Right forelimb (tissue), 1 donor: ENCODE measurements around the gene ZSWIM6.
"Not testable (repeated sequence)": the region's sequence is repeated elsewhere in the genome, so short reads cannot be mapped to it uniquely, and the experiment has no call there.

Experiments used
- DNase-seq: peaks from one replicate; pipeline ENCODE4 v3.0.0-alpha.2; 2018

Gene ZSWIM6

DNA sequence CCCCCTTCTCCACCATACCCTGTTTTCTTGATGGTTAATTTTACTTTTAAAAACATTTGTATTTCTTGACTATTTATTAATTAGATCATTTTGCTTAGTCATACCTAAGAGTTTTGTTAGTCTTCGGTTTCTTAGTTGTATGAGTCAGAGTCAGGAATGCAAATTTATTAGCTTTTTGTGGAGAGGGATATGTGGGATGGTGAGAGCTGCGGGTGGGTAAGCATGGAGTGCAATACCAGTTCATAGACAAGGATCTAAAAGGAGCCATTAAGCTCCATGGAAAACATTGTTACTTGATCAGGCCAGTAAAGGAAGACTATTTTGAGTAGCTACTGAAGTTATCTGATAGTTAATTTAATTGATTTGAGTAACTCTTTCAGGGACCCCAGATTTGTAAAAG, 77.5 kb downstream of the ZSWIM6 start:
- no peak for DNase-seq

DNA sequence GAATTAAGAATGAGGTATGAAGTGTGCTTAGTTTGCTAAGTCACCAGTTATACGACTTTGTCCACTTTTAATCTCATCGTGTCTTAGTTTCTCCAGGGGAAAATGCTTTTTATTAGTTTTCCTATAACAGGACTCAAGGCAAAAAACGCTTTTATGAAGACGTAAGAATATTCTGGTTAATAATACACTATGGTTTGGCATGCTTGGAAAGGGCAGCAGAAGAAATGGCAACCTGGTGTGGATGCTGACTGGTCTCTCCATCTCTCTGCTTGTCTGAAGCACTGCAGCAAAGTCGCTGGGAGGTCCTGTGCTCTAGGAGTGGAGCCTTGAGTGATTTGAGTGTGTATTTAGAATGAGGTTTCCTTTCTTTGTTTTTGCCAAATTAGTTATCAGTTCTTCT, 78.8 kb downstream of the ZSWIM6 start:
- no peak for DNase-seq

DNA sequence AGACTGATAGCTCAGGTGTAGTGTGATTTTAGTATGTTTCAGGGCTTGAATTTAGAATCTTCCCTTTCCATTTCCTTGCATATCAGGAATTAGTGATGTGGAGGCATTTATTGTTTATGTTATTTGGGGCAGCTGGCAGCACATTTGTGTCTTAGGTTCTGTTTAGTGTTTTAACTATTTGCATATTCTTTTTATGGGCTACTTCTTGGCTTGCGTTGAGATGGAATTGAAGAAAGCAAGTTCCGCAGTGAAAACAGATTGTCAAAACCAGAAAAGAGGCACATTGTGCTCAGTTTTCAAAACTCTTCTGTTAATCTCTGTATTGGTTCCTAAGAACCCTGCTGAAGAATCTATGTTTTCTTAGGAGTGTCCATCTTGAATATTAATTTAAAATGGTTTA, 80.3 kb downstream of the ZSWIM6 start:
- no peak for DNase-seq

DNA sequence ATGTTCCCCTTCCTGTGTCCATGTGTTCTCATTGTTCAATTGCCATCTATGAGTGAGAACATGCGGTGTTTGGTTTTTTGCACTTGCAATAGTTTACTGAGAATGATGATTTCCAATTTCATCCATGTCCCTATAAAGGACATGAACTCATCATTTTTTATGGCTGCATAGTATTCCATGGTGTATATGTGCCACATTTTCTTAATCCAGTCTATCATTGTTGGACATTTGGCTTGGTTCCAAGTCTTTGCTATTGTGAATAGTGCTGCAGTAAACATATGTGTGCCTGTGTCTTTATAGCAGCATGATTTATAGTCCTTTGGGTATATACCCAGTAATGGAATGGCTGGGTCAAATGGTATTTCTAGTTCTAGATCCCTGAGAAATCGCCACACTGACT, 81.1 kb downstream of the ZSWIM6 start:
- DNase-seq: not testable (repeated sequence)

DNA sequence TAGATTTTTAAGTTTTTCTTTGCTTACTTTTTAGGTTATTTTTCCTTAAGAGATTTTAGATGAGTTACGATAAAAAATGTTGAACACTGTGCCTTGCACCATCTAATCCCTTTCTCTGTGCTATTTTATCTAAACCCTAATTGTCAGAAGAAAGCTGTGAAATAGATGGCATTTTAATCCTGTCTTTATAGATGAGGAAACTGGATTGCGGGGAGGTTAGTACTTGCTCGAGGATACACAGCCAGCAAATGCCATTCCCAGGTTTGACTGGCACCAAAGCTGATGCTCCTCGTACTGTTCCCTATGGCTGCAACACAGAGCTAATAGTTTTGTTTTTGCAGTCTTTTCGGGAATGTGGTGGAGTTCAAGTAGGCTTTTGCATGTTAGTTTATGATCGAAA, 82.7 kb downstream of the ZSWIM6 start:
- DNase-seq: no peak

DNA sequence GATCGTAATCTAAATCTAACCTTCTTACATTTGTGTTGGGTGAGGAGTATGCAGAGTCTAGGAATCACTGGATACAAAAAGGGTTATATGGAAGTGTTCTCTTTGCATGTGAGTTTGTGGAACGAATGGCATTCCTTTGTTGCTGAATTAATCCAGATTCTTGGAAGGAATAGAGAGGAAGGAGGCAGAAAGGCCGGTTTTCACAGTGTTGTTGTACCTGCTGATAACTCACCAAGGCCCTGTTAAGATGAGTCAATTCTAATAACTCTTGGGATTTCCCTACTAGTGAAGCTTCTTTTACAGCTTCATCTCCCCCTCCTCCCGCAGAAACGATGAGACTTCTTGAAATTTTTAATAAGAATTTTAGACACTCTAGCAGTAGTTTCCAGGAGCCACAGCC, 84.0 kb downstream of the ZSWIM6 start:
- DNase-seq: no peak

DNA sequence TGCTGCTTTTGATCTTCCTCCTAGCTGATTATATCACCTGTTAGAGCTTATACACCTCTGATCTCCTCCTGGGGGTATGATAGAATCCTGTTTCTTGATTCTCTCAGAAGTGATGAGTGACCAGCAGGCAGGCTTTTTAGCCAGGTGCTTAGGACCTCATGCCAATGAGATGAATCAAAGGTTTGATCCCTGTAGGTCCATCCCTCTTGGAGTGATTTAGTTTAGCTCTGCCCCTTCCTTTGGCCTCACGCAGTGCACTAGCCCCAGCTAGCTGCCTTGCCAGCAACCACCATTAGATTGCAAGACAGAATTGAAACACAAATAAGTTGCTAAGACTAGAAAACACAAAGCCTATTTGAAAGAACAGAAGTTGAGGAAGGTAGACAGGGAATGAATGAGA, 84.4 kb downstream of the ZSWIM6 start:
- DNase-seq: no peak

DNA sequence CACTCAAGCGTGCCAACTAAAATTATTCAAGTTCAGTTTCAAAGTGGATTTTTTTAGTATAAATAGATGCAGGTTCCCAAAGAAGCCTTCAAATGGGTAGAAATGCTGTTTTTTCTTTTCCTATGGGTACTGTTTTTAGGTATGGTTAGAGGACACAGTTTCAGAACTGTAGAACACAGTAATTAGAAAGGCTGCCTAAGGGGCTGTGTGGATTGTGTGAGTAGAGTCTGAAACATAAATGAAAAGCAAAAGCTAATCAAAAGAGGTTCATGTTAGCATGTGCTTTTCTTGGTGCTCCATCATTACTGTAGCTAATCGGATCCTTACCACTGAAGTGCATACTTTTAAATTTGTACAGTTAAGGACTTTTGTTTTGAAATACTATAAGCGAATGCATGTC, 85.3 kb downstream of the ZSWIM6 start:
- no peak for DNase-seq

DNA sequence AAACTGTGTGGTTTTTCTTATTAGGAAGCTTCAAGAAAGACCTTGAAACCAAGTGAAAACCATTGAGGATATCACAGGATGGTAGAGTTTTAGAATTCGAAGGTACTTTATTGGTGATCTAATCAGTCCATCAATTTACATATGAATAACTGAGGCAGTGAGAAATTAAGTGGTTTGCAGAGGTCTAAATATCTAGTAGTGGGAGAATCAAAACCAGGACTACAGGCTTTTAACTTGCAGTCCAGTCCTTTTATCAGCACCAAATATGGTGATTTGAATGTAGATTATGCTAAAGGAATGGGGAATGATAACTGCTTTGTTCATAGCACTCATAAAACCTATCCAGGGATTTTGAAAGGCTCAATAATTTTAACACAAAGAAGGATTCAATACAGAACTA, 85.8 kb downstream of the ZSWIM6 start:
- DNase-seq: no peak

DNA sequence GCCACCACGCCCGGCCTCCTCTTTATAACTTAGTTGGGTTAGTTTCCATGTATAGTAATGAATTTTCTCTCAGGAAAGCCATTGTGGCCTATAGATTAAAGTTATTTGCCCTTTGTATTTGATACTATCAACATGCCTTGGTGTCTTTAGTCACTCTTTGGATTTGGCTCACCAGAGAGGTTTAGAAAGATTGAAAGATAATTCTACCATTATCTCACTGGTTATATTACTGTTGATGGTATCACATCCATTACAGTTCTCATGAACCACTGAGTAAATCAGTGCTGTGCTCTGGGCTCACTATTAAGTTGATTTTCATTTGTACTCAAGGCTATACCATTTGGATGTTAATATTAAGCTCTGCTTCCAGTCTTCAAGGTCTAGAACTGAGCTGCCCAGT, 87.0 kb downstream of the ZSWIM6 start:
- DNase-seq: no peak

DNA sequence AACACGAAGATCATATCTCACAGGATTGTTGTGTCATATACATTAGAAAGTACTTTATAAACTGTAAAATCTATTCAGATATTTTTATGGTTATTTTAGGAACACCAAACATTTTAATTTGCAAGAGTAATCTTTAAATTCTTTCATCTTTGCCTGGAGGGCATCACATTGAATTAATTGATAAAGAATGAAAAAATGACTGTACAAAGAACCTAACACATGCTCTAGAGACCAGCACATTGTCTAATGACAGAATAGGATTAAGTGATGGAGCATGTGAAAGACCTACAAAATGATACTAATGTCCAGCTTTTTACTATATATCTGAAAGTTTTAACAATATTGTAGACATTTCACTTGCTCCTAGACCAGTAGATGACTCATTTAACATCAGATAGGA, 88.0 kb downstream of the ZSWIM6 start:
- DNase-seq: no peak

DNA sequence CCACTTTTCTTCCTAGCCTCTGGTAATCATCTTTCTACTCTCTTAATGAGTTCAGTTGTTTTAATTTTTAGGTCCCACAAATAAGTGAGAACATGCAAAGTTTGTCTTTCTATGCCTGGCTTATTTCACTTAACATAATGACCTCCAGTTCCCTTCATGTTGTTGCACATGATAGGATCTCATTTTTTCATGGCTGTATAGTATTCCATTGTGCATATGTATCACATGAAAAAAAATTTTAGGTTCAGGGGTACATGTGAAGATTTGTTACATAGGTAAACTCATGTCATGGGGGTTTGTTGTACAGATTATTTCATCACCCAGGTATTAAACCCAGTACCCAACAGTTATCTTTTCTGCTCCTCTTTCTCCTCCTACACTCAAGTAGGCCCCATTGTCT, 89.2 kb downstream of the ZSWIM6 start:
- DNase-seq: not testable (repeated sequence)

DNA sequence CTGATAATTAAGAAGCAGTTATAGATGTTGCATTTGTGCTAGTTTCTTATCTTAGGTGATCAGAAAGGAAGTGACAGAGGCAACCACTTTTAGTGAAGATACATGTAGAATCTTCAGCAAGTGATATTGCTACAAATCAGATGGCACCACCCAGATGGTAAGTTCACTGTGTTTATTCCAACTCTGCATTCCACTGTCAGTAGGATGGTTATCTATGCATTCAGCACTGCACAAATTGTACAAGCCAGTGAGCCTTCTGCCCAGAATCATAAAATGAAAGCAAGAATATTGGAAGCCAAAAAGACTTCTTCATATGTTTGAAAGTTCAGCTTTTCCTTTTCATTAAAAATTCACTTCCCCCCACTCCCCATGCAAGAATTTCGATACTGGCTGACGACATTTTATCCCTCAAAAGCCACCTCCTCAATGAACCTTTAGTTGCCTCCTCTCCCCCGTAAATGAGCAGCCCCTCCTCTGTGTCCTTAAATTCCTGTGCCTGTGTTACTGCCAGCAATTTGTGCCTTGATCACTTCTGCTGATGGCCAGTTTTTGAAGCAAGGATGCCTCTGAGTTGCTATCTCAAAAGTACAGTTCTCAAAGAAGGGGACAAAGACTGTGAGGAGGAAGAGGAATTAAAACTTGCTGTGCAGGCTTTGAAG, 91.6 kb downstream of the ZSWIM6 start:
- DNase-seq: no peak

DNA sequence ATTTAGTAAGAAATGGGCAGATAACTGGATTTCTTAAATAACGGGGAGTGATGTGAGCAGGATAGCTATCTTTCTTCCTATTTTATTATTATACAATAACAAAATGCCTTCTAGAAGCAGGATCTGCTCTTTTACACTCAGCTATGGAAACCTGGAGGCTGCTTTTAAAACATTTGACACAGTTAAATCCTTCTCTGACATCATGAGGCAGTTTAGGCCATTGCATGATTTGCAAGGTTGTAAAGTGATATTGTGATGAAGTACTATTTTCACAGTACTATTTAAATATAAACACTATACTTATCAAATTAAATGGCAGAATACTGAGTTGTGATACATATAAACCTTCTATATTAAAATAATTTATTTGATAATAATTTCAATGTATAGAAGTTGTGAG, 93.9 kb downstream of the ZSWIM6 start:
- DNase-seq: no peak

DNA sequence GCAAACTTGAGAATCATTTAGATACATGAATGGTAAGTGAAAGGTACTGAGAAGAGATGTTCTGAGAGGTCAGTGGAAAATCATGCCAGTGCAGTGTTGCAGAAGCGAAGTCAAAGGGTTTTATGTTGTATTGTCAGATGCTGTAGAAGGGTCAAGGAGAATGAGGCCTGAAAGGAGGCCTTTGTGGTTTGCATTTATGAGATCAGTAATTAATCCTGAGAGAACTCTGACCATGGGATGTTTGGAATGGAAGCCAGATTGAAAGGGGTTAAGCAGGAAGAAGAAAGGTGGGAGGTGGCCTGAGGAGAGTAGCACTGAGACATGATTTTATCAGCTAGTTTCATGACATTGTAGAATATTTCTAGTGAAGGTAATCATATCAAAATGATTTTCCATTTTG, 97.8 kb downstream of the ZSWIM6 start:
- no peak for DNase-seq

DNA sequence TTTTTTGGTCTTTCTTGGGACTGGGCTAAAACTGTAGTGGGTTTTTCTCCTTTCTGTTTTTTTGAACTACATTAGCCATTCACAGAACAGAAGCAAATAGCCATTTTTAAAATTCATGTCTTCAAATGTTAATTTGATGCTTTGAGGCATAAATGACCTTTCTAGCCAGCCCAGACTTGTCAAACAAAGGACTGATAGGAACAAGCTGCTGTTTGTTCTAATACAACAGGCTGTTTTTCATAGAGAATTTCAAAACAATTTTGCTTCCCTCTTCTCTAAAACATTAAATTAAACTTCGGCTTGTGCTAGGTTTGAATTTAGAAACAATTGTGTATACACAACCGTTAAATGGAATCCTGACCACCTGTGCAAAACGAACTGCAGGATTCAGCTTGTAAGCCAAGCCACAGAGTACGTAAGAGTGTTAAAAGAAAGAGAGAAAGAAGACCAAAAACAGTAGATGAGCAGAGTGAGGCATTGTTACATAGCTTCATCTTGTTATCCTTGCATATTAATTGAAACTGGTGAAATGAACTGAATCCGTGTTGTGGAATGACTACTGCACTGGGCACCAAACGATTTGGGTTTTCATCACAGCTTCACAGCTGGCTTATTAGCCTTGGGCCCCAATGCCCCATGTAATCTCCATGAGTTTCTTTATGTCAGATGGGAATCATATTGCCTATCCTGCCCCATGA, 100.0 kb downstream of the ZSWIM6 start:
- DNase-seq: no peak

DNA sequence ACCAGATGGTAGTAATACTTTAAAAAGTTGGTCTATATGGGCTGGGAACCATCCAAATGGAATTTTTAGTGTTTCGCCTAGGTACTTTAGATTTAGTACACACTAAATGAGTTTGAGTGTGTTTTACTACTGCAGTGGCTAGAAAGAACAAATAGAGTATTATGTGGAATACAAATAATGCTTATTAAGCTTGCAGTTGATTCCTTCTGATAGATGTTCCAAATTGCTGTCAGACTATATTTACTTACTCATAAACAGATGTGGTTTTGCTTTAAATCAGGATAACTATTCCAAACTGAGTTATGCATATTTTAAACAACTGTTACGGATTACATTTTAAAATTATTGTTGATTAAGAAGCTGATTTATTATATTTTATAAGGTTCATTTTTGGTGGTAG, 103.3 kb downstream of the ZSWIM6 start:
- DNase-seq: no peak

DNA sequence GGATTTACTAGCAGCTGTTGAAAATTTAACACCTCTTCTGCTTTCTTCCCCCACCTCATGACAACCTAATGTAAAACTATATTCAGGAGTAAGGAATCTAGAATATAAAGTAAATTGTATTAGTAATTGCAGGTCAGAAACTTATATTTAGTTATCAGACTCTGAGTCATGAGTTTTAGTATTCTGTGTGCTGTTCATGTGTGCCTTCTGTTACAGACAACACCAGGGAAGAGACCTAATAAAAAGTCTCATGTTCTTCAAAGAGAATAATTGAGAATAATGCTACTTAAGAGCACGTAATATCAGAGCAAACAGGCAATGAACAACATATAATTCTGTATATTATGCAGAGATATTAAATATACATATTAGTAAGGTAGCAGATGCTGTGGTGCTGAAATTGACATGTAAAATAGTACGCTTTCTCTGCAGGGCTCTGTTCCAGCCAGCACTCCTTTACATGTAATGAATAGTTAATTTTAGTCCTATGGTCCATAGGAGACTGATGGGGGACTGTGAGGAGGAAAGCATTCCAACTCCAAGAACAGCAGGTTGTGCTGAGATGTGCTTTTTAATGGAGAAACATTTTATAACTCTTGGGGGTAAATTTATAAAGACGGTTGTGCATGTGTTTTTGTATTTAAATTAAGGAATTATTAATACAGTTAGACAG, 106.4 kb downstream of the ZSWIM6 start:
- DNase-seq: no peak

DNA sequence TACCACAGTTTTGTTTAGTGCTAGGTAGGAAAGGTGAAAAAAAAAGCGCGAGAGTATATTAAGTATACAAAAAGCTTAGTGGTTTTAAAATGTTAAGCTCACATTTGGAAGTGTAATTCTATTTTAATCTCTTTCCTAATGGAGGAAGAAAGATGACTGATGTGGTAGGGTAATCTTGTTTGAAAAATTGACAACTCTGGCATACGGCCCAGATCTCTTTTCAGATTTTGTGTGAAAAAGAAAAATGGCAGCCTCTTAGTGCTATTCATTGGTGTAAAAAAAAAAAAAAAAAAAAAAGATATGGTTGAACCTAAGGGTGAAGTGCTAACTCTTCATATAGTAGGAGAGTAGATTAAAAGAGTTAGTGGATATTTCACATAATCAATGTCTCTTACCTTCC, 108.0 kb downstream of the ZSWIM6 start:
- no peak for DNase-seq

DNA sequence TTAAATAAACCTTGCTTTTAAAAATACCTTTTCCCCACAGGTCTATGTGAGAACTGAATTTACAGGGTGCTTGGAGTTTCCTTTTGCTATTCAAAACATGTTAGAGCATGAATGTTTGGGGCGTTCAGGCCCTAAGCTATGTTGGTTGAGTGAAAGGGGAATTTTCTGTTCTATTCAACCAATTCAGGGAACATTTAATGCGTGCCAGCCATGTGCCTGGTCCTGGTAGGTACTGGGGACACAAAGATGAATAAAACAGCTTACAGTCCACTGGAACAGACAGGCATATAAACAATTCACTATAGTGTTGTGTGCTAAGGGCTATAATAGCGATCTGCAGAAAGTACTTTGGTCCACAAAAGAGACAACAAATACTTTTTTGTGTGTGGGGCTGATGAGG, 108.5 kb downstream of the ZSWIM6 start:
- no peak for DNase-seq

DNA sequence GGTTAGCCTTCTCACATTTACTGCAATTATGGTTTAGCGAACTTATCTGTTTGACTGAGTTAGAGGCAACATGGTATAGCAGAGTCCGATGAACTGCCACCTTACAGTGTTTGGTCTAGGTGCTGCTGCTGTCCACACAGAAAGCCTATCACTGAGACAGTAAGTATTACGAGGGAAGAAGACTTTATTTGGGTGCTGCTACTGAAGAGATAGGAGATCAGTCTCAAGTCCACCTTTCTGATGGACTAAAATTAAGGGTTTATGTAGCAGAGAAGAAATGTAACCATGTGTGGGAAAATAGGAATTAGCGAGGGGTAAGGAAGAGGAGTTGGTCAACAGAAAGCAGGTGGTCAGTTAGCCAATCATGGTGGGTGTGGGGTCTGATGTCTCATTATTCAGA, 109.7 kb downstream of the ZSWIM6 start:
- no peak for DNase-seq

DNA sequence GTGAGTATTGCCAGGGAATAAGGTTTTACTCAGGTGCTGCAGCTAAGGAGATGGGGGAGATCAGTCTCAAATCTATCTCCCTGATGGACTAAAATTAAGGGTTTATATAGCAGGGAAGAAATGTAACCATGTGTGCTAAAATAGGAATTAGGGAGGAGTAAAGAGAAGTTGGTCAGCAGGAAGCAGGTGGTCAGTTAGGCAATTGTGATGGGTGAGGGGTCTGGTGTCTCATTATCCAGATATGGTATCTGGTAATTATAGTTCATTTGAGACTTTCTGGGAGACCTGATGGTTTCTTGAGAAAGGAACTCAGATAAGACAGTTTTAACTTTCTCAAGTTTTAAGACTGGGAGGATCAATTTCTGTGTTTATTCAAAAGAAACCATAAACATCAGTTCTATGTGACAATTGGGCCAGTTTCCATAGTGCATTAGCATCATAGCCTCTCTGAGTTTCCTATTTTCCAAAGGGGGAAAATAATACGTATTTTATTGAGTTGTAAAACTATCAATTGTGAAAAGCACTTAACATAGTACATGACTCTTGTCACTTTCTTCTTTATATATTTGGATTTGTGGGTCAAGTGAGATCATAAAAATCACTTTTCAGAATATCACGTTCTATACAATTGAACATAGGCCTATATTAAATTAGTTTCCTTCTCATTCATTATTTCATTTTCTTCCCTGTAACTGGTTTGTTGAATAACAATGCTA, 115.9 kb downstream of the ZSWIM6 start:
- DNase-seq: no peak

DNA sequence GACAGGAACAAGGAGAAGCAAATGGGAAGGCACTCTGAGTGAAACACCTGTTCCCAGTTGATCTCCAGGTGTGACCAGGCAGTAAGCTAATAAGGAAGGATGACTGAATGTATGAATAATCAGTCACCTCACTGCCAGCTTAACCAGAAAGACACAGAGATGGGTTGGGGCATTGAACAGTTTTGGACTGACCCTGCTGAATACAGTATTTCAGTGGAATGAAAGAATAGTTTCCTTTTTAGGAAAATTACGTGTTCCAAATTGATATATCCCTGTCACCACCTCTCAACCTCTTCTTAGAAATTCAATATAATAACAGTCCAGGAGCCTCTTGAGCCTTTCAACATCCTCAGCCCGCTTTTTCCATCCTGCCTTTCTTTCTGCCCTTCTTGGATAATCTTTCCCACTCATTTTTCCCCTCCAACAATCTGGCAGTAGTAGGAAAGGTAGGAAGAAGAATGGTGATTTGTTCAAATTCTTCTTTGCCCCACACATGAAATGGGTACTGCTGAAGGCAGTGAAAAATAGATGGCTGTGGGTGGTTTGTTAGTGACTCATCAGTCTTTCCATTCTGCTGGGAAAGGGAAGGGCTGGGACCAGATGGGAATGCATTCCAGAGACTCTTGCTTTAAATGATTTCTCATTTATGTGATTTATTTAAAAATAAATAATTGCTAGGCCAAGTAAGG, 117.9 kb downstream of the ZSWIM6 start:
- DNase-seq: no peak
